HepG2 (cell line): ENCODE data around the gene GALNT11. TPM values are rescaled to one million over a fixed set of nuclear protein-coding genes. Genes with fewer than 3 reads are reported as not detected.

Source experiments
- ATAC-seq: fragments of 200-7000 bp; cut with Tn5 transposase; 3 replicates; pipeline ENCODE4 v1.9.1; 2020; ENCODE audit warnings: mild to moderate bottlenecking, moderate library complexity
- BruUV-seq: library from RNA; stranded (reverse); fragments of 400-500 nt; replicated peaks from 2 replicates; lab custom pipeline; 2021; lab: Mats Ljungman, UMichigan
- CTCF ChIA-PET: fragments of 300-600 bp; formaldehyde crosslinking; extraction: SDS; loops from one replicate; lab custom pipeline; 2021; ENCODE audit warnings: low total read pairs, inconsistent platforms, low intra/inter-chr PET ratio; lab: Yijun Ruan, JAX
- POLR2A ChIA-PET: fragments of 350-600 bp; sonication (Branson Sonifier 250); formaldehyde crosslinking; loops from one replicate; lab custom pipeline; 2020; ENCODE audit warnings: antibody characterized with exemption, inconsistent platforms; lab: Yijun Ruan, JAX
- DNase-seq: peaks from one replicate; pipeline ENCODE4 v3.0.0-alpha.2; 2015; ENCODE audit warnings: low spot score
- FAIRE-seq: peaks from 3 replicates; lab custom pipeline; 2011; peaks lifted over from hg19 to GRCh38; lab: Jason Lieb, UNC
- H2AFZ ChIP-seq: one replicate; pipeline ENCODE4 v1.6.1; 2011; ENCODE audit warnings: low read length, inconsistent platforms
- H3K27ac ChIP-seq: fragments of 300-600 bp; 3 replicates; pipeline ENCODE4 v1.8.0; 2011; ENCODE audit warnings: mixed run types, mild to moderate bottlenecking, mixed read lengths, low read length, inconsistent platforms; ENCODE audit not compliant: insufficient read depth; ENCODE audit errors: extremely low read length
- H3K27me3 ChIP-seq, 2 experiments: fragments of 200-600 bp in 1 of 2; 2 replicates in 1 of 2; 3 replicates in 1 of 2; pipeline versions ENCODE4 v1.6.0 to v1.8.0; 2011; ENCODE audit warnings: low read length in 2 of 2, mild to moderate bottlenecking in 2 of 2, moderate library complexity in 2 of 2, inconsistent platforms in 1 of 2; ENCODE audit not compliant: insufficient read depth in 2 of 2, control insufficient read depth in 1 of 2
- H3K36me3 ChIP-seq, 2 experiments: fragments of 200-600 bp in 1 of 2; replicated peaks in 1 of 2; 2 replicates in 1 of 2; 3 replicates in 1 of 2; pipeline versions ENCODE4 v1.5.1 to v1.8.0; 2011; ENCODE audit warnings: low read length in 2 of 2, inconsistent platforms in 1 of 2; ENCODE audit not compliant: insufficient read depth in 2 of 2, control insufficient read depth in 1 of 2
- H3K4me1 ChIP-seq: 2 replicates; pipeline ENCODE4 v1.5.1; 2012; ENCODE audit warnings: low read length, inconsistent platforms; ENCODE audit not compliant: insufficient read depth
- H3K4me2 ChIP-seq: 2 replicates; pipeline ENCODE4 v1.6.0; 2011; ENCODE audit warnings: low read depth, low read length, inconsistent platforms
- H3K4me3 ChIP-seq, 3 experiments: fragments of 200-600 bp in 1 of 3; sonication (generic), shearing (Covaris generic) in 1 of 3; replicated peaks in 1 of 3; 2 replicates each; pipeline ENCODE4 v1.5.1; 2011 to 2016; ENCODE audit warnings: low read length in 3 of 3, inconsistent platforms in 2 of 3, low read depth in 2 of 3, mild to moderate bottlenecking in 2 of 3, control low read depth in 1 of 3, mixed read lengths in 1 of 3; ENCODE audit not compliant: insufficient read depth in 1 of 3
- H3K79me2 ChIP-seq: one replicate; pipeline ENCODE4 v1.6.1; 2011; ENCODE audit warnings: low read length, inconsistent platforms; ENCODE audit not compliant: insufficient read depth
- H3K9ac ChIP-seq: 2 replicates; pipeline ENCODE4 v1.6.0; 2011; ENCODE audit warnings: mild to moderate bottlenecking, low read depth, low read length, inconsistent platforms; ENCODE audit not compliant: insufficient read depth
- H3K9me3 ChIP-seq: 2 replicates; pipeline ENCODE4 v1.5.1; 2012; ENCODE audit warnings: mild to moderate bottlenecking, low read length
- H4K20me1 ChIP-seq: 2 replicates; pipeline ENCODE4 v1.6.0; 2011; ENCODE audit warnings: inconsistent platforms, mild to moderate bottlenecking, low read length, moderate library complexity; ENCODE audit not compliant: insufficient read depth
- AGO2 ChIP-seq: fragments of 200-400 bp; formaldehyde crosslinking; optimal IDR thresholded peaks from 2 replicates; pipeline ENCODE3; 2017; ENCODE audit warnings: mild to moderate bottlenecking, low read depth, low read length, moderate library complexity
- AHDC1 ChIP-seq: sonication (generic); formaldehyde crosslinking; IDR thresholded peaks from 2 replicates; pipeline ENCODE4 v1.5.1; 2020; ENCODE audit warnings: mild to moderate bottlenecking, missing genetic modification reagents, borderline replicate concordance
- MLXIP ChIP-seq: sonication (generic); formaldehyde crosslinking; IDR thresholded peaks from 2 replicates; pipeline ENCODE4 v1.9.0; 2021; ENCODE audit warnings: missing genetic modification reagents, borderline replicate concordance
- NFE2L1 ChIP-seq: sonication (generic); formaldehyde crosslinking; IDR thresholded peaks from 2 replicates; pipeline ENCODE4 v1.4.0; 2020; ENCODE audit warnings: missing genetic modification reagents, mild to moderate bottlenecking, borderline replicate concordance
- SIN3B ChIP-seq: fragments of 150-350 bp; IDR thresholded peaks from 2 replicates; pipeline ENCODE4 v1.6.1; 2014; ENCODE audit warnings: low read length
- YY1 ChIP-seq: IDR thresholded peaks from 2 replicates; pipeline ENCODE4 v1.6.1; 2011; ENCODE audit warnings: low read length, low read depth, moderate library complexity, mild to moderate bottlenecking; ENCODE audit not compliant: insufficient read depth, insufficient replicate concordance
- ZNF207 ChIP-seq: fragments of 450-650 bp; IDR thresholded peaks from 2 replicates; pipeline ENCODE4 v1.6.1; 2016; ENCODE audit warnings: antibody characterized with exemption, borderline replicate concordance
- ZNF251 ChIP-seq: sonication (generic); formaldehyde crosslinking; IDR thresholded peaks from 2 replicates; pipeline ENCODE4 v1.9.0; 2021; ENCODE audit warnings: mild to moderate bottlenecking, missing genetic modification reagents
- ZNF850 ChIP-seq: sonication (generic); formaldehyde crosslinking; conservative IDR thresholded peaks from 2 replicates; pipeline ENCODE4 v1.9.0; 2021; ENCODE audit warnings: mild to moderate bottlenecking, missing genetic modification reagents
- WGBS: methylation state at CpG from one replicate; pipeline ENCODE4 v1.1.6; 2017; ENCODE audit warnings: low lambda C conversion rate; 5-methylcytosine and 5-hydroxymethylcytosine counted together
- in situ Hi-C: cut with HindIII; loops from 2 replicates; pipeline ENCODE4 v1.10.0; 2017; ENCODE audit warnings: low pct_unique_long_range_greater_than_20kb; ENCODE audit not compliant: extremely low pct_ligation_motif_present
- intact Hi-C: fragments of 100-400 bp; cut with micrococcal nuclease; formaldehyde crosslinking; loops from one replicate; pipeline ENCODE4 v1.10.0; 2022; ENCODE audit not compliant: unreplicated experiment
- polyA plus RNA-seq, 8 experiments: library from polyadenylated mRNA; depleted of rRNA in 3 of 8; stranded (reverse) in 7 of 8; unstranded in 1 of 8; fragments of >200 nt; fragmentation: Illumina TruSeq in 4 of 8; extraction: Trizol in 4 of 8; gene quantifications; 2 replicates each; pipeline versions ENCODE4 v1.2.1 to v1.2.3, GENCODE V29; 2011 to 2016; ENCODE audit warnings: low read depth in 4 of 8, missing spikeins in 1 of 8, mixed read lengths in 1 of 8; ENCODE audit not compliant: insufficient read depth in 1 of 8
- total RNA-seq, 5 experiments: library from RNA; depleted of rRNA; stranded (reverse); fragments of >200 nt; fragmentation: Illumina TruSeq; extraction: Trizol; gene quantifications; 2 replicates each; pipeline ENCODE4 v1.2.3, GENCODE V29; 2016; ENCODE audit warnings: low read depth in 1 of 5

The GALNT11 gene
- total and polyA plus RNA-seq, 2 of the 13 experiments (the other 11 are each of a cell fraction or from before 2014, with no cell fraction given): 9.3 to 16.3 TPM

- no peak overlapping the region for H3K4me3 ChIP-seq
- no peak overlapping the region for H3K27ac ChIP-seq
- DNase-seq (no peak), FAIRE-seq (no peak), ATAC-seq (no peak)
- intact Hi-C loops: no loop called here
- BruUV-seq: no TSS peak
- in situ Hi-C loops: no loop called here
- H3K27me3 ChIP-seq: no peaks in the 10 kb centered on the region
- no peak overlapping the region for H2AFZ ChIP-seq
- no peak overlapping the region for H3K4me2 ChIP-seq
- 99% methylated on average over 47 of the region's 60 CpGs for WGBS
- H3K9ac ChIP-seq: no peak overlapping the region
- H3K36me3 ChIP-seq: peaks cover 7 to 24% of the 10 kb centered on the region in 2 experiments; a peak in 3 of 5 replicates
- no peaks in the 10 kb centered on the region for H4K20me1 ChIP-seq
- ChIA-PET POLR2A (no interaction called here), CTCF (no interaction called here)
- TF ChIP-seq AGO2 (peak; percentile 65), ZNF207 (no peak), YY1 (no peak), ZNF251 (CRISPR knock-in tag) (no peak)
- H3K9me3 ChIP-seq: no peaks in the 10 kb centered on the region
- H3K4me1 ChIP-seq: no peaks in the 10 kb centered on the region
- no peaks in the 10 kb centered on the region for H3K79me2 ChIP-seq
Measured at GRCh38 chr7:152128741-152129461, 103.4 kb downstream of the GALNT11 start.

GRCh38 chr7:152129682-152130081 is 104.2 kb downstream of the GALNT11 start:
- ATAC-seq: no peak
- in situ Hi-C loops: no loop called here
- no peaks in the 10 kb centered on the region for H3K79me2 ChIP-seq
- no peak for FAIRE-seq
- no peak for DNase-seq
- no TSS peak for BruUV-seq
- H3K9me3 ChIP-seq: no peaks in the 10 kb centered on the region
- WGBS: 96% methylated on average over 7 of the region's 7 CpGs
- ChIA-PET POLR2A (no interaction called here), CTCF (no interaction called here)
- no peaks in the 10 kb centered on the region for H3K4me1 ChIP-seq
- intact Hi-C loops: no loop called here
- no peaks in the 10 kb centered on the region for H3K27me3 ChIP-seq
- no peak overlapping the region for H3K4me3 ChIP-seq
- peaks cover 9 to 18% of the 10 kb centered on the region in 2 experiments; a peak in 3 of 5 replicates for H3K36me3 ChIP-seq
- no peak overlapping the region for H2AFZ ChIP-seq
- H3K27ac ChIP-seq: no peak overlapping the region
- H3K4me2 ChIP-seq: no peak overlapping the region
- H3K9ac ChIP-seq: no peak overlapping the region
- H4K20me1 ChIP-seq: no peaks in the 10 kb centered on the region
- no peak for TF ChIP-seq AHDC1 (CRISPR knock-in tag)
- TF ChIP-seq SIN3B: no peak
- no peak for TF ChIP-seq MLXIP (CRISPR knock-in tag)
- no peak for TF ChIP-seq NFE2L1 (CRISPR knock-in tag)
- no peak for TF ChIP-seq ZNF850 (CRISPR knock-in tag)
